Chondrocyte (in vitro differentiated cells): ENCODE results near the gene DOCK8. TPM values are rescaled to one million over a fixed set of nuclear protein-coding genes. Genes with fewer than 3 reads are reported as not detected.

Source experiments
- DNase-seq: peaks from one replicate; pipeline ENCODE4 v3.0.0; 2021; ENCODE audit warnings: mixed read lengths, low spot score
- H3K27ac Mint-ChIP-seq: one replicate; pipeline ENCODE4 v1.8.0; 2021; ENCODE audit warnings: mild to moderate bottlenecking, moderate library complexity, mixed read lengths; ENCODE audit not compliant: unreplicated experiment
- H3K27me3 Mint-ChIP-seq: 2 replicates; pipeline ENCODE4 v1.8.0; 2021; ENCODE audit warnings: low read depth, mixed read lengths
- H3K36me3 Mint-ChIP-seq: 2 replicates; pipeline ENCODE4 v1.8.0; 2021; ENCODE audit warnings: low read depth, mixed read lengths
- H3K4me1 Mint-ChIP-seq: 2 replicates; pipeline ENCODE4 v1.8.0; 2021; ENCODE audit warnings: low read depth, mild to moderate bottlenecking, mixed read lengths
- H3K4me3 Mint-ChIP-seq: one replicate; pipeline ENCODE4 v1.8.0; 2021; ENCODE audit warnings: mild to moderate bottlenecking, moderate library complexity, mixed read lengths; ENCODE audit not compliant: unreplicated experiment
- H3K9me3 Mint-ChIP-seq: 2 replicates; pipeline ENCODE4 v1.8.0; 2021; ENCODE audit warnings: low read depth, mixed read lengths
- CTCF ChIP-seq: fragments of 200-600 bp; sonication (generic); IDR thresholded peaks from 2 replicates; pipeline ENCODE4 v1.5.0; 2021; ENCODE audit warnings: antibody characterized with exemption, mild to moderate bottlenecking, moderate library complexity
- total RNA-seq: library from RNA; stranded (reverse); gene quantifications from 3 replicates; pipeline ENCODE4 v1.2.1, GENCODE V29; 2021

The DOCK8 gene
- total RNA-seq, 1 donor from 2014 or later = 0.17 TPM

- Mint-ChIP-seq H3K4me3 (no peak overlapping the region), H3K27ac (no peak overlapping the region), H3K36me3 (no peaks in the 10 kb centered on the region), H3K4me1 (peaks cover 3% of the 10 kb centered on the region), H3K9me3 (no peaks in the 10 kb centered on the region), H3K27me3 (peaks cover 17% of the 10 kb centered on the region)
- TF ChIP-seq CTCF = no peak
- no peak for DNase-seq
Measured at GRCh38 chr9:450057-450456, 235.4 kb downstream of the DOCK8 start.

GRCh38 chr9:450561-450960 lies 235.9 kb downstream of the DOCK8 start:
- Mint-ChIP-seq H3K4me1 (no peaks in the 10 kb centered on the region), H3K9me3 (no peaks in the 10 kb centered on the region), H3K4me3 (no peak overlapping the region), H3K27me3 (peaks cover 17% of the 10 kb centered on the region), H3K36me3 (no peaks in the 10 kb centered on the region), H3K27ac (no peak overlapping the region)
- no peak for TF ChIP-seq CTCF
- DNase-seq = no peak

GRCh38 chr9:453832-454231 lies 239.2 kb downstream of the DOCK8 start:
- no peaks in the 10 kb centered on the region for H3K36me3 Mint-ChIP-seq
- H3K4me3 Mint-ChIP-seq = no peak overlapping the region
- H3K4me1 Mint-ChIP-seq = no peaks in the 10 kb centered on the region
- no peak for DNase-seq
- peaks cover 34% of the 10 kb centered on the region for H3K27me3 Mint-ChIP-seq
- H3K27ac Mint-ChIP-seq = no peak overlapping the region
- no peak for TF ChIP-seq CTCF
- H3K9me3 Mint-ChIP-seq = no peaks in the 10 kb centered on the region

- Mint-ChIP-seq H3K4me3 (no peak overlapping the region), H3K36me3 (no peaks in the 10 kb centered on the region), H3K27me3 (peaks cover 36% of the 10 kb centered on the region), H3K9me3 (no peaks in the 10 kb centered on the region), H3K27ac (no peak overlapping the region), H3K4me1 (no peaks in the 10 kb centered on the region)
- DNase-seq = no peak
- TF ChIP-seq CTCF = no peak
Measured at GRCh38 chr9:456365-456764, 241.7 kb downstream of the DOCK8 start.

- H3K9me3 Mint-ChIP-seq = no peaks in the 10 kb centered on the region
- H3K4me1 Mint-ChIP-seq = no peaks in the 10 kb centered on the region
- H3K36me3 Mint-ChIP-seq = no peaks in the 10 kb centered on the region
- no peak for TF ChIP-seq CTCF
- H3K4me3 Mint-ChIP-seq = no peak overlapping the region
- peaks cover 33% of the 10 kb centered on the region for H3K27me3 Mint-ChIP-seq
- H3K27ac Mint-ChIP-seq = no peak overlapping the region
- no peak for DNase-seq
Measured at GRCh38 chr9:458590-458989, 243.9 kb downstream of the DOCK8 start.
